ENCODE measurements around the gene IFNAR2.
"Not testable (repeated sequence)": the region's sequence is repeated elsewhere in the genome, so short reads cannot be mapped to it uniquely, and the experiment has no call there.

IFNAR2 gene

DNA sequence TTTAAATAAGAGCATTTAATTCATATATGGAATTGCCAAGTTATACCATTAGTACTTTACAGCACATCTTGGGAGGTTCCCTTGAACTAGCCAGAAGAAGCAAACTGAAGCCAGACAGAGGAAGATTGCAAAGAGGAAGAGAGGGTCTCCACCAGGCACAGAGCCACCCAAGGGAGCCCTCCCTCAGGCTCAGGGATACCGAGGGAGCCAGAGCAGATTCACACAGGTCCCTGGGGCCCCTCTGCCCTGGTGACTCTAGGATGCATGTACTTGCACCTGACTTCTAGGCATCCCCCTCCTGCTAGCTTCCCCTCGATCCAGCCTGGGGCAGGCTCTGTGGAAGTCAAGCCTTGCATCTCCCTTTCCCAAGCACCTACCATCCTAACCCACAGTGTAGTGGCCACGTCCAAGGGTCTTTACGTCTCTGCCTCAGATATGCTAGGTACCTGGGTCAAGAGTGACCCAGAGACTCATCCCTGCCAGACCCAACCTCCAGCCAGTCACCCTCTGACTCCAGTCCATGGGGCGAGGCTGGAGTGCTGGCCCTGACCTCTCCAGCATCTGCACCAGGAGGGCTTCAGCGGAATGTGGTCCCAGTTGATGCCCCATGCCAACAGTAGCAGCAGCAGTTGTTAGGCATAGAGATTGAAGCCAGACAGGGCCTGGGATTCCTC is 6.4 kb downstream of the IFNAR2 start:
- WGBS (ENCODE audit: insufficient coverage): 100% methylated on average over 4 of the region's 6 CpGs
- no peaks in the 10 kb centered on the region for H3K9me3 ChIP-seq (ENCODE audit: control extremely low read depth in 1 of 5, control insufficient read depth in 4 of 5, insufficient read depth in 2 of 5, low read depth in 1 of 5, low read length in 4 of 5)
- POLR2A ChIA-PET: interaction anchor here (0.7 kb wide), 1 partner anchor 495 kb away, joined by 4 read pairs; no protein-coding TSS in a partner anchor
- CTCF ChIA-PET: interaction anchor here (0.6 kb wide), 1 partner anchor 89 kb away, joined by 3 read pairs; the partner anchor contains the start of gene IFNAR1
- peaks cover 27 to 81% (median 46%) of the 10 kb centered on the region in 4 experiments for H3K4me1 ChIP-seq (ENCODE audit: control extremely low read depth in 1 of 4, control insufficient read depth in 4 of 4, insufficient read depth in 4 of 4, low read length in 3 of 4)
- peak overlapping the region in 1 of 2 experiments; percentile 32 for H3K27ac ChIP-seq (ENCODE audit: insufficient read depth in 1 of 2, low read depth in 1 of 2, low read length in 2 of 2, poor library complexity in 1 of 2, severe bottlenecking in 2 of 2)
- H3K27me3 ChIP-seq (replicated peaks in 2 of 5; ENCODE audit: control insufficient read depth in 4 of 5, insufficient read depth in 5 of 5, low read length in 4 of 5): no peaks in the 10 kb centered on the region
- no peak overlapping the region for H3K4me3 ChIP-seq (ENCODE audit: control insufficient read depth in 1 of 7, extremely low read depth in 1 of 7, insufficient read depth in 4 of 7, low read depth in 2 of 7, low read length in 6 of 7)
- no peak for DNase-seq
- peaks cover 0 to 24% (median 5%) of the 10 kb centered on the region in 4 experiments for H3K36me3 ChIP-seq (ENCODE audit: control insufficient read depth in 4 of 4, insufficient read depth in 4 of 4, low read length in 3 of 4)

GRCh38 chr21:33236766-33237165 is 7.0 kb downstream of the IFNAR2 start:
- CTCF ChIA-PET: interaction anchor here (0.6 kb wide), 1 partner anchor 88 kb away, joined by 3 read pairs; the partner anchor contains the start of gene IFNAR1
- WGBS (ENCODE audit: insufficient coverage): 90% methylated on average over 2 of the region's 2 CpGs
- DNase-seq: no peak
- Histone ChIP-seq H3K9me3 (ENCODE audit: control extremely low read depth in 1 of 5, control insufficient read depth in 4 of 5, insufficient read depth in 2 of 5, low read depth in 1 of 5, low read length in 4 of 5) (no peaks in the 10 kb centered on the region), H3K4me3 (ENCODE audit: control insufficient read depth in 1 of 7, extremely low read depth in 1 of 7, insufficient read depth in 4 of 7, low read depth in 2 of 7, low read length in 6 of 7) (no peak overlapping the region), H3K36me3 (ENCODE audit: control insufficient read depth in 4 of 4, insufficient read depth in 4 of 4, low read length in 3 of 4) (peaks cover 0 to 24% (median 5%) of the 10 kb centered on the region in 4 experiments), H3K4me1 (ENCODE audit: control extremely low read depth in 1 of 4, control insufficient read depth in 4 of 4, insufficient read depth in 4 of 4, low read length in 3 of 4) (peaks cover 21 to 81% (median 46%) of the 10 kb centered on the region in 4 experiments), H3K27ac (ENCODE audit: insufficient read depth in 1 of 2, low read depth in 1 of 2, low read length in 2 of 2, poor library complexity in 1 of 2, severe bottlenecking in 2 of 2) (peak overlapping the region in 1 of 2 experiments; percentile 32), H3K27me3 (replicated peaks in 2 of 5; ENCODE audit: control insufficient read depth in 4 of 5, insufficient read depth in 5 of 5, low read length in 4 of 5) (no peaks in the 10 kb centered on the region)
- POLR2A ChIA-PET: no interaction called here

- no peak overlapping the region for H3K27ac ChIP-seq (ENCODE audit: insufficient read depth in 1 of 2, low read depth in 1 of 2, low read length in 2 of 2, poor library complexity in 1 of 2, severe bottlenecking in 2 of 2)
- WGBS (ENCODE audit: insufficient coverage): 100% methylated on average over 3 of the region's 3 CpGs
- H3K36me3 ChIP-seq (ENCODE audit: control insufficient read depth in 4 of 4, insufficient read depth in 4 of 4, low read length in 3 of 4): peaks cover 0 to 24% (median 5%) of the 10 kb centered on the region in 4 experiments
- no peaks in the 10 kb centered on the region for H3K9me3 ChIP-seq (ENCODE audit: control extremely low read depth in 1 of 5, control insufficient read depth in 4 of 5, insufficient read depth in 2 of 5, low read depth in 1 of 5, low read length in 4 of 5)
- no peaks in the 10 kb centered on the region for H3K27me3 ChIP-seq (replicated peaks in 2 of 5; ENCODE audit: control insufficient read depth in 4 of 5, insufficient read depth in 5 of 5, low read length in 4 of 5)
- H3K4me3 ChIP-seq (ENCODE audit: control insufficient read depth in 1 of 7, extremely low read depth in 1 of 7, insufficient read depth in 4 of 7, low read depth in 2 of 7, low read length in 6 of 7): no peak overlapping the region
- H3K4me1 ChIP-seq (ENCODE audit: control extremely low read depth in 1 of 4, control insufficient read depth in 4 of 4, insufficient read depth in 4 of 4, low read length in 3 of 4): peaks cover 14 to 79% (median 41%) of the 10 kb centered on the region in 4 experiments
- ChIA-PET POLR2A (no interaction called here), CTCF (no interaction called here)
- DNase-seq: peak in 1 of 3 donors; percentile 46
These were observed 7.7 kb downstream of the IFNAR2 start for GRCh38 chr21:33237486-33237885.

GRCh38 chr21:33238146-33238545 is 8.4 kb downstream of the IFNAR2 start:
- DNase-seq: no peak
- peaks cover 0 to 25% (median 5%) of the 10 kb centered on the region in 4 experiments for H3K36me3 ChIP-seq (ENCODE audit: control insufficient read depth in 4 of 4, insufficient read depth in 4 of 4, low read length in 3 of 4)
- WGBS (ENCODE audit: insufficient coverage): 92% methylated on average over 4 of the region's 4 CpGs

GRCh38 chr21:33238565-33239255 is 9.0 kb downstream of the IFNAR2 start:
- H3K4me3 ChIP-seq (ENCODE audit: control insufficient read depth in 1 of 7, extremely low read depth in 1 of 7, insufficient read depth in 4 of 7, low read depth in 2 of 7, low read length in 6 of 7): no peak overlapping the region

More at GRCh38 chr21:33238146-33238545, 8.4 kb downstream of the IFNAR2 start:
- no peak overlapping the region for H3K4me3 ChIP-seq (ENCODE audit: control insufficient read depth in 1 of 7, extremely low read depth in 1 of 7, insufficient read depth in 4 of 7, low read depth in 2 of 7, low read length in 6 of 7)
- H3K9me3 ChIP-seq (ENCODE audit: control extremely low read depth in 1 of 5, control insufficient read depth in 4 of 5, insufficient read depth in 2 of 5, low read depth in 1 of 5, low read length in 4 of 5): no peaks in the 10 kb centered on the region
- ChIA-PET CTCF (interaction anchor here (1.0 kb wide), 1 partner anchor 9 kb away, joined by 3 read pairs; no protein-coding TSS in a partner anchor), POLR2A (no interaction called here)
- peak overlapping the region in 1 of 2 experiments; percentile 11 for H3K27ac ChIP-seq (ENCODE audit: insufficient read depth in 1 of 2, low read depth in 1 of 2, low read length in 2 of 2, poor library complexity in 1 of 2, severe bottlenecking in 2 of 2)
- peaks cover 7 to 76% (median 37%) of the 10 kb centered on the region in 4 experiments for H3K4me1 ChIP-seq (ENCODE audit: control extremely low read depth in 1 of 4, control insufficient read depth in 4 of 4, insufficient read depth in 4 of 4, low read length in 3 of 4)
- H3K27me3 ChIP-seq (replicated peaks in 2 of 5; ENCODE audit: control insufficient read depth in 4 of 5, insufficient read depth in 5 of 5, low read length in 4 of 5): no peaks in the 10 kb centered on the region

DNA sequence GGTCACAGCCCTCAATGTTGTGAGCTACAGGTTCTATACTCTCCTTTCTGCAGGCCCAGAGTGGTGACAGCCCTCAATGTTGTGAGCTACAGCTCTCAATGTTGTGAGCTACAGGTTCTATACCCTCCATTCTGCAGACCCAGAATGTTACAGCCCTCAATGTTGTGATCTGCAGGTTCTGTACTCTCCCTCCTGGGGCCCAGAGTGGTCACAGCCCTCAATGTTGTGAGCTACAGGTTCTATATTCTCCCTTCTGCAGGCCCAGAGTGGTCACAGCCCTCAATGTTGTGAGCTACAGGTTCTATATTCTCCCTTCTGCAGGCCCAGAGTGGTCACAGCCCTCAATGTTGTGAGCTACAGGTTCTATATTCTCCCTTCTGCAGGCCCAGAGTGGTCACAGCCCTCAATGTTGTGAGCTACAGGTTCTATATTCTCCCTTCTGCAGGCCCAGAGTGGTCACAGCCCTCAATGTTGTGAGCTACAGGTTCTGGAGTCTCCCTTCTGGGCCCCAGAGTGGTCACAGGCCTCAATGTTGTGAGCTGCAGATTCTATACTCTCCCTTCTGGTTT is 9.9 kb downstream of the IFNAR2 start:
- H3K27me3 ChIP-seq (replicated peaks in 2 of 5; ENCODE audit: control insufficient read depth in 4 of 5, insufficient read depth in 5 of 5, low read length in 4 of 5); CTCF ChIA-PET; H3K9me3 ChIP-seq (ENCODE audit: control extremely low read depth in 1 of 5, control insufficient read depth in 4 of 5, insufficient read depth in 2 of 5, low read depth in 1 of 5, low read length in 4 of 5); DNase-seq; POLR2A ChIA-PET; H3K4me3 ChIP-seq (ENCODE audit: control insufficient read depth in 1 of 7, extremely low read depth in 1 of 7, insufficient read depth in 4 of 7, low read depth in 2 of 7, low read length in 6 of 7): not testable (repeated sequence)
- Histone ChIP-seq H3K27ac (ENCODE audit: insufficient read depth in 1 of 2, low read depth in 1 of 2, low read length in 2 of 2, poor library complexity in 1 of 2, severe bottlenecking in 2 of 2) (peak overlapping the region in 1 of 2 experiments; percentile 40), H3K4me1 (ENCODE audit: control extremely low read depth in 1 of 4, control insufficient read depth in 4 of 4, insufficient read depth in 4 of 4, low read length in 3 of 4) (peaks cover 3 to 81% (median 43%) of the 10 kb centered on the region in 4 experiments), H3K36me3 (ENCODE audit: control insufficient read depth in 4 of 4, insufficient read depth in 4 of 4, low read length in 3 of 4) (peaks cover 0 to 33% (median 4%) of the 10 kb centered on the region in 4 experiments)

More at GRCh38 chr21:33238565-33239255, 9.0 kb downstream of the IFNAR2 start:
- Histone ChIP-seq H3K27ac (ENCODE audit: insufficient read depth in 1 of 2, low read depth in 1 of 2, low read length in 2 of 2, poor library complexity in 1 of 2, severe bottlenecking in 2 of 2) (peak overlapping the region in 1 of 2 experiments; percentile 40), H3K36me3 (ENCODE audit: control insufficient read depth in 4 of 4, insufficient read depth in 4 of 4, low read length in 3 of 4) (peaks cover 0 to 29% (median 5%) of the 10 kb centered on the region in 4 experiments), H3K4me1 (ENCODE audit: control extremely low read depth in 1 of 4, control insufficient read depth in 4 of 4, insufficient read depth in 4 of 4, low read length in 3 of 4) (peaks cover 3 to 76% (median 36%) of the 10 kb centered on the region in 4 experiments), H3K27me3 (replicated peaks in 2 of 5; ENCODE audit: control insufficient read depth in 4 of 5, insufficient read depth in 5 of 5, low read length in 4 of 5) (no peaks in the 10 kb centered on the region), H3K9me3 (ENCODE audit: control extremely low read depth in 1 of 5, control insufficient read depth in 4 of 5, insufficient read depth in 2 of 5, low read depth in 1 of 5, low read length in 4 of 5) (no peaks in the 10 kb centered on the region)
- ChIA-PET POLR2A (no interaction called here), CTCF (interaction anchor here (1.0 kb wide), 1 partner anchor 9 kb away, joined by 3 read pairs; no protein-coding TSS in a partner anchor)
- DNase-seq: peak in 2 of 3 donors; percentile 54 to 66
- WGBS (ENCODE audit: insufficient coverage): 87% methylated on average over 3 of the region's 7 CpGs

Data from common myeloid progenitor, CD34-positive (primary cell).